ENCODE data around the gene PNLIP. TPM values are rescaled to one million over a fixed set of nuclear protein-coding genes. Genes with fewer than 3 reads are reported as not detected.

PNLIP gene
- total RNA-seq, 2 experiments from 2014 or later = not detected

DNA sequence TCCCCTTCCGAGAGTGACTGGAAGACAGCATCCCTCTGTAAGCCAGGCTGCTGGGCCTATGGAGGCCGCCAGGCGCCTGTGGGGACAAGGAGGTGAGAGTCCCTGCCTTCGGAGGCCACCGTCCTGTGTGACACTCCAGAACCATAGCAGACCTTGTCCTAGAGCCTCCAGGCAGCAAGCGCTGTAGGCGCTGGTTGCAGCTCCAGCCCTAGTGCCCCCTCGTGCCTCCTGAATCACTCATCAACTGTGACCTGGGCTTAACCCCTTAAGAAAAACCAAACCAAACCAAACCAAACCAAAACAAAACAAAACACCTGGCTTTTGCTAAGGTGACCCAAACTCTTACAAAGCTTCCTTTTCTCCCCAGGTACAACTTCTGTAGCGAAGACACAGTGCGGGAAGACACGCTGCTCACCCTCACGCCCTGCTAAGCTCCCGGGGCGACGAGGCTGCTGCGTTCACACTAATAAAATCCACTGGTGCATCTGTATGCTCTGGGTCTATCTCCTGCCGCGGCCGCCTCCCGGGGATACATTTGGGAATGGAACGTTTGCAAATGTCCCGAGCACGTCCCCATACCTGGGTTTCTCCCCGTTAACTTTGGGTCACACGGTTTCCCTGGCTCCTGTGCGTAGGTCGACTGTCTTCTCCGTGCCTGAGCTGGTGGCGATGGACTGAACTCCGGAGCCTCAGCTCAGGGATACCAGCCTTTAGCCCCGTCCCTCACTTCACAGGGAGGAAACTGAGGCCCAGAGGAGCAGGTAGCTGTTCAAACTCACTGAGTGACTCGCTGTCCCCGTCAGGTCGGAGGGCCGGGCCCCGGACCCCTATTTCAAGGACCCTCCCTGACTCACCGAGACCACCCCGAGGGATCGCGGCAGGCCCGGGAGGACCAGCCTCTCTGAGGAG is 63.2 kb downstream of the PNLIP start:
- Histone ChIP-seq H3K9me3 (ENCODE audit: control insufficient read depth in 1 of 2, insufficient read depth in 1 of 2, low read length in 2 of 2) (peaks cover 0 to 24% of the 10 kb centered on the region in 2 experiments), H3K36me3 (ENCODE audit: insufficient read depth, low read length) (no peaks in the 10 kb centered on the region), H3K27me3 (ENCODE audit: control insufficient read depth in 1 of 2, insufficient read depth in 2 of 2, low read length in 2 of 2) (peaks cover 13 to 18% of the 10 kb centered on the region in 2 experiments), H3K27ac (ENCODE audit: low read depth in 1 of 2, low read length in 2 of 2) (no peak overlapping the region), H3K4me1 (ENCODE audit: insufficient read depth, low read length) (no peaks in the 10 kb centered on the region), H3K4me3 (ENCODE audit: low read length) (no peak overlapping the region)
- CTCF ChIA-PET = no interaction called here
- no peak for ATAC-seq (ENCODE audit: poor library complexity)
- DNase-seq = no peak
- POLR2A ChIA-PET = no interaction called here
- H3K27ac Mint-ChIP-seq = no peak overlapping the region
- TF ChIP-seq, protein P1, sequence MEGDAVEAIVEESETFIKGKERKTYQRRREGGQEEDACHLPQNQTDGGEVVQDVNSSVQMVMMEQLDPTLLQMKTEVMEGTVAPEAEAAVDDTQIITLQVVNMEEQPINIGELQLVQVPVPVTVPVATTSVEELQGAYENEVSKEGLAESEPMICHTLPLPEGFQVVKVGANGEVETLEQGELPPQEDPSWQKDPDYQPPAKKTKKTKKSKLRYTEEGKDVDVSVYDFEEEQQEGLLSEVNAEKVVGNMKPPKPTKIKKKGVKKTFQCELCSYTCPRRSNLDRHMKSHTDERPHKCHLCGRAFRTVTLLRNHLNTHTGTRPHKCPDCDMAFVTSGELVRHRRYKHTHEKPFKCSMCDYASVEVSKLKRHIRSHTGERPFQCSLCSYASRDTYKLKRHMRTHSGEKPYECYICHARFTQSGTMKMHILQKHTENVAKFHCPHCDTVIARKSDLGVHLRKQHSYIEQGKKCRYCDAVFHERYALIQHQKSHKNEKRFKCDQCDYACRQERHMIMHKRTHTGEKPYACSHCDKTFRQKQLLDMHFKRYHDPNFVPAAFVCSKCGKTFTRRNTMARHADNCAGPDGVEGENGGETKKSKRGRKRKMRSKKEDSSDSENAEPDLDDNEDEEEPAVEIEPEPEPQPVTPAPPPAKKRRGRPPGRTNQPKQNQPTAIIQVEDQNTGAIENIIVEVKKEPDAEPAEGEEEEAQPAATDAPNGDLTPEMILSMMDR (IDR thresholded peaks at IDR 0.05) = no peak
- H3K4me1 Mint-ChIP-seq (ENCODE audit: low read depth) = no peaks in the 10 kb centered on the region
- no peaks in the 10 kb centered on the region for H3K9me3 Mint-ChIP-seq
- no peak overlapping the region for H3K4me3 Mint-ChIP-seq
- H3K36me3 Mint-ChIP-seq (ENCODE audit: low read depth) = no peaks in the 10 kb centered on the region
- peaks cover 48% of the 10 kb centered on the region for H3K27me3 Mint-ChIP-seq
- intact Hi-C loops (cut with DNase I, micrococcal nuclease) = no loop called here

DNA sequence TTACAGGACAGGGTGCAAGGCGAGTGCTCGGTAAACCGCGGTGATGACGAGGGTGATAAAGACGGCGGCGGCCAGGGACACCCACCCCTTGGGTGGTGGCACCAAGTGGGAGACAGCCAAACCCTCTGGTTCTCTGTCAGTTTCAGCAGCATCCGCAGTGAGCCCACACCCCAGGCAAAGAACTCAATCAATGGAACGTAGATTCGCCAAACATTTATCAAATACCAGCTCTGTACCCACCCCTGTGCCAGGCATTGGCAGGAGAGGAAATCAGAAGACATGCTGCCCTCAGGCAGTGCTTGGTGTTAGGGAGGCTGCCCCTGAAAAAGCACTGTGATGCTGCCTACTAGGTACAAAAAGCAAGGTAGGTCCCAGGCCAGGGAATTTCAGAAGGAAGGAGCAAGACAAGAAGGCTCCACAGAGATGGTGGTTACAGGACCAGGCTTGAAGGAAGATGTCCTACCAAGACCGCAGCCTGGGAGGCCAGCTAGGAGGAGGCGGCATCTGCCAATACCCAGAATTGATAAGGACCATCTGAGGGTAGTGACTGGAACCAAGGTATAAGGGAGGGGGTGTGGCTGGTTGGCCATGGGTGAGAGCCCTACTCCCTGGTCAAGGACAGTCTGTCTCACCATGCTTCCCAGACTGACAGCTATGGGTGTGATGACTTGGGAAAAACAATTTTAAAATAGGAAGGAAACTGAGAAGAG is 64.9 kb downstream of the PNLIP start:
- Mint-ChIP-seq H3K4me3 (no peak overlapping the region), H3K4me1 (ENCODE audit: low read depth) (no peaks in the 10 kb centered on the region), H3K27ac (no peak overlapping the region), H3K27me3 (peaks cover 40% of the 10 kb centered on the region), H3K36me3 (ENCODE audit: low read depth) (no peaks in the 10 kb centered on the region), H3K9me3 (no peaks in the 10 kb centered on the region)
- Histone ChIP-seq H3K36me3 (ENCODE audit: insufficient read depth, low read length) (no peaks in the 10 kb centered on the region), H3K27ac (ENCODE audit: low read depth in 1 of 2, low read length in 2 of 2) (no peak overlapping the region), H3K4me3 (ENCODE audit: low read length) (no peak overlapping the region), H3K27me3 (ENCODE audit: control insufficient read depth in 1 of 2, insufficient read depth in 2 of 2, low read length in 2 of 2) (peaks cover 13 to 18% of the 10 kb centered on the region in 2 experiments), H3K4me1 (ENCODE audit: insufficient read depth, low read length) (no peaks in the 10 kb centered on the region), H3K9me3 (ENCODE audit: control insufficient read depth in 1 of 2, insufficient read depth in 1 of 2, low read length in 2 of 2) (peaks cover 0 to 29% of the 10 kb centered on the region in 2 experiments)
- no peak for ATAC-seq (ENCODE audit: poor library complexity)
- CTCF ChIA-PET = no interaction called here
- TF ChIP-seq, protein P1 (IDR thresholded peaks at IDR 0.05) = no peak
- POLR2A ChIA-PET = no interaction called here
- intact Hi-C loops (cut with DNase I, micrococcal nuclease) = no loop called here
- DNase-seq = no peak

DNA sequence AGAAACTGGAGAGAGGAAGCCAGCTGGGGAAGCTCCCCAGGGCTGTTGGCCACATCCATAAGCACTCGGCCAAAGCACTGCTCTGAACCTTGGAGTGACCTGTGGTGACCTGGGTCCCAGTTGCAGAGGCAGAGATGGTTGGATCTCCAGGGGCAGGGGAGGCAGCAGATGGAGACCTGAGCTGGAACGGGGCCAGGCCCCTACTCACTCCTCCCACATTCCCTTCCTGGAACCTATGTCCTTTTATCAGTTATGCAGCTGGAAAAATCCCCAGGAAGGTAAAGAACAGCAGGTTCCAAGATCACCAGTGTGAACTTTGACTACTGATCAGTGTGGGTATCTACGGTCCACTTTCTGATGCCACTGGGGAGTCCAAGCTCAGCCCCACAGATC is 65.4 kb downstream of the PNLIP start:
- Histone ChIP-seq H3K36me3 (ENCODE audit: insufficient read depth, low read length) (no peaks in the 10 kb centered on the region), H3K9me3 (ENCODE audit: control insufficient read depth in 1 of 2, insufficient read depth in 1 of 2, low read length in 2 of 2) (peaks cover 0 to 30% of the 10 kb centered on the region in 2 experiments), H3K4me1 (ENCODE audit: insufficient read depth, low read length) (no peaks in the 10 kb centered on the region), H3K4me3 (ENCODE audit: low read length) (no peak overlapping the region), H3K27ac (ENCODE audit: low read depth in 1 of 2, low read length in 2 of 2) (no peak overlapping the region), H3K27me3 (ENCODE audit: control insufficient read depth in 1 of 2, insufficient read depth in 2 of 2, low read length in 2 of 2) (peaks cover 13 to 16% of the 10 kb centered on the region in 2 experiments)
- Mint-ChIP-seq H3K4me1 (ENCODE audit: low read depth) (no peaks in the 10 kb centered on the region), H3K36me3 (ENCODE audit: low read depth) (no peaks in the 10 kb centered on the region), H3K27me3 (peaks cover 40% of the 10 kb centered on the region), H3K27ac (no peak overlapping the region), H3K9me3 (no peaks in the 10 kb centered on the region), H3K4me3 (no peak overlapping the region)
- intact Hi-C loops (cut with DNase I, micrococcal nuclease) = no loop called here
- ChIA-PET CTCF (no interaction called here), POLR2A (no interaction called here)
- ATAC-seq (ENCODE audit: poor library complexity) (no peak), DNase-seq (no peak)
- TF ChIP-seq, protein P1 (IDR thresholded peaks at IDR 0.05) = no peak

Data from CD4-positive, alpha-beta T cell (primary cell).